Body of pancreas (tissue), 4 donors: ENCODE measurements around the gene ANAPC1.

Experiments
- POLR2A ChIP-seq, 3 donors: fragments of 450-650 bp; IDR thresholded peaks; one replicate each; pipeline ENCODE4 v1.6.1; 2016; ENCODE audit warnings: antibody characterized with exemption in 3 of 3, mild to moderate bottlenecking in 2 of 3
- TF ChIP-seq, protein P1 (sequence below), 7 experiments: fragments of 450-650 bp in 4 of 7; fragments of 200-600 bp in 3 of 7; sonication (generic) in 3 of 7; IDR thresholded peaks; one replicate each; pipeline ENCODE4 v1.5.1; 2016 to 2019; ENCODE audit warnings: antibody characterized with exemption in 7 of 7

DNA sequence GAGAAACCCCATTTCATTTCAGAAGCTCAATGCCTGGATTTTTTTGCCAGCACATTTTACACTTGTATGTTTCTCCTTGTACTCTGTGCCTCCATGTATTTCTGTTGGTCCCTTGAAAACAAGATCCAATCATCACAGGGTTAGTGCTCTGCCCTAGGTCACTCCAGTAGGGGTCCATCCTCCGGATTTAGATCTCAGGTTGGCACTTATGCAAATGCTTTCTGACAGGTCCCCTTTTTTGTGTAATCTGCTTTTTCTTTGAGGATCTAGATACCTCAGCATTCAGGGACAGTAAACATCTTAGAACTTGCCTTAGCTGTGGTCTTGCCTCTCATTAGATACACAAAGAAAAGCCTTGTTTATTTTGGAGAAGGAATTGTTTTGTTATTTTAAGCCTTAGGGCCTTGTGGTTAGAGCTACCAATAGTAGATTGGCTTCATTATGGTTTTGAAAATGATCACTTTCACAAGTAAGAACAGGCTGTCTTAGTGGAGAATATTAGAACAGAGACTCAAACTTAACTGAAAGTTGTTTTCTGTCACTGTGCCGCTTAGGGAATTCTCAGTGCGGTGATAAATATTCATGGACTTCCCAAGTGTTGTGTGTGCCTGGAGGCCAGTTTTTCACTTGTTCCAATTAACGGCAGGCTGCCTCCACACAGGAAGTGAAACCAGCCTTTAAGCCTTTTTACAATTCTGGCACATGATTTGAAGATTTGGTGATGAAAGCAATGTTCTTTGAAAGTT is 22.2 kb upstream of the ANAPC1 start:
- TF ChIP-seq, protein P1, sequence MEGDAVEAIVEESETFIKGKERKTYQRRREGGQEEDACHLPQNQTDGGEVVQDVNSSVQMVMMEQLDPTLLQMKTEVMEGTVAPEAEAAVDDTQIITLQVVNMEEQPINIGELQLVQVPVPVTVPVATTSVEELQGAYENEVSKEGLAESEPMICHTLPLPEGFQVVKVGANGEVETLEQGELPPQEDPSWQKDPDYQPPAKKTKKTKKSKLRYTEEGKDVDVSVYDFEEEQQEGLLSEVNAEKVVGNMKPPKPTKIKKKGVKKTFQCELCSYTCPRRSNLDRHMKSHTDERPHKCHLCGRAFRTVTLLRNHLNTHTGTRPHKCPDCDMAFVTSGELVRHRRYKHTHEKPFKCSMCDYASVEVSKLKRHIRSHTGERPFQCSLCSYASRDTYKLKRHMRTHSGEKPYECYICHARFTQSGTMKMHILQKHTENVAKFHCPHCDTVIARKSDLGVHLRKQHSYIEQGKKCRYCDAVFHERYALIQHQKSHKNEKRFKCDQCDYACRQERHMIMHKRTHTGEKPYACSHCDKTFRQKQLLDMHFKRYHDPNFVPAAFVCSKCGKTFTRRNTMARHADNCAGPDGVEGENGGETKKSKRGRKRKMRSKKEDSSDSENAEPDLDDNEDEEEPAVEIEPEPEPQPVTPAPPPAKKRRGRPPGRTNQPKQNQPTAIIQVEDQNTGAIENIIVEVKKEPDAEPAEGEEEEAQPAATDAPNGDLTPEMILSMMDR (IDR thresholded peaks at IDR 0.05) = no peak
- no peak for TF ChIP-seq POLR2A (IDR thresholded peaks at IDR 0.05)
